HG03095 (cell line): ENCODE measurements around the gene CDY2B.
"Not testable (repeated sequence)": the region's sequence is repeated elsewhere in the genome, so short reads cannot be mapped to it uniquely, and the experiment has no call there.

Source experiments
- ATAC-seq: cut with Tn5 transposase; IDR thresholded peaks from one replicate; pipeline ENCODE4 v1.9.1; 2021; ENCODE audit warnings: moderate library complexity; ENCODE audit not compliant: unreplicated experiment

The CDY2B gene, protein sequence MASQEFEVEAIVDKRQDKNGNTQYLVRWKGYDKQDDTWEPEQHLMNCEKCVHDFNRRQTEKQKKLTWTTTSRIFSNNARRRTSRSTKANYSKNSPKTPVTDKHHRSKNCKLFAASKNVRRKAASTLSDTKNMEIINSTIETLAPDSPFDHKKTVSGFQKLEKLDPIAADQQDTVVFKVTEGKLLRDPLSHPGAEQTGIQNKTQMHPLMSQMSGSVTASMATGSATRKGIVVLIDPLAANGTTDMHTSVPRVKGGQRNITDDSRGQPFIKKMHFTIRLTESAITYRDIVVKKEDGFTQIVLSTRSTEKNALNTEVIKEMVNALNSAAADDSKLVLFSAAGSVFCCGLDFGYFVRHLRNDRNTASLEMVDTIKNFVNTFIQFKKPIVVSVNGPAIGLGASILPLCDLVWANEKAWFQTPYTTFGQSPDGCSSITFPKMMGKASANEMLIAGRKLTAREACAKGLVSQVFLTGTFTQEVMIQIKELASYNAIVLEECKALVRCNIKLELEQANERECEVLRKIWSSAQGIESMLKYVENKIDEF

DNA sequence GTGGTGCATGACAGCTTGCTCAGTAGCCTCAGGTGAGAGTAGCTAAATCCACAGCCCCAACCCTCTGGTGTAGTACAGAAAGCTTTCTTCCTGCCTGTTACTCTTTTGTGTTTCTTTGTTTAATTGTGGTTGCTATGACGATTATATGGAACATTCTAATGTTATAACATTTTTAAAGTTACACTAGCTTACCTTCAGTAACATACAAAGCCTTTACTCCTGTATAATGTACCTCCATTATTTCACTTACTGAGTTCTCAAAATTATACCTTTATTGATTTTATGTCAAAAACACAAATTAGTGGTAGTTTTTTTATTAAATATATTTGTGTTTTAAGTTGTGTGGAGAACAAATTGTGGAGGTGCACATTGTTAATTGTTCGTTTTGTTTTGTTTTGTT is at the start of gene CDY2B:
Gene CDY2B, minus strand, starts transcription at position 101 of the 400 bp plus-strand sequence. CDS start 328 bp downstream, outside the sequence.
- ATAC-seq = not testable (repeated sequence)

DNA sequence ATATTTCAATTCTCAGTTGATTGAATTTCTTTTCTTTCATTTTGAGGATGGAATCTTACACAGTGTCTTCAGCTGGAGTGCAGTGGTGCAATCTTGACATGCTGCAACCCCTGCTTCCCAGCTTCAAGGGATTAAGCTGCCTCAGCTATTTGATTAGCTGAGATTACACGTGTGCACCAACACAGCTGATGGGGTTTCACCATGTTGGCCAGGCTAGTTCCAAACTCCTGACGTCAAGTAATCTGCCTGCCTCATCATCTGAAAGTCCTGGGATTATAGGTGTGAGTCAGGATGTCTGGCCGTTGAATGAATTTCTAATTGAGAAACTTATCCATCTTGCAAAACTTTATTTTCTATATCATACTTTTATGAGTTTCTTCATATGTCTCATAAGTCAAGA is 28.0 kb upstream of the CDY2B start:
- ATAC-seq = not testable (repeated sequence)

DNA sequence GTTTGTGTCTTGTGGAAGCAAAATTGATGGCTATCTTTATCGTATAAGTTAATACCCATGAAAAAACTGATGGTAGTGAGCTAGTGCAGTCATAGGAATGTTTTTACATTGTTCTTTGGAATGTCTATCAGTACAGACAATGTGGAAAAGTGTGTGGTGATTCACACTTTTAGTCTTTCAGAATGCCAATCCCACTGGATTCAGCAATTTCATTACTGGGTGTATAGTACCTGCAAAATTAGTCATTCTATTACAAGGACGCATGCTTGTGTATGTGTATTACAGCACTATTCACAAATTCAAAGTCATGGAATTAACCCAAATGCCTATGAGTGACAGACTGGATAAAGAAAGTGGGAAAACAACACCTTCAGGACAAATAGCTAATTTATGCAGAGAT is 27.3 kb upstream of the CDY2B start:
- not testable (repeated sequence) for ATAC-seq

DNA sequence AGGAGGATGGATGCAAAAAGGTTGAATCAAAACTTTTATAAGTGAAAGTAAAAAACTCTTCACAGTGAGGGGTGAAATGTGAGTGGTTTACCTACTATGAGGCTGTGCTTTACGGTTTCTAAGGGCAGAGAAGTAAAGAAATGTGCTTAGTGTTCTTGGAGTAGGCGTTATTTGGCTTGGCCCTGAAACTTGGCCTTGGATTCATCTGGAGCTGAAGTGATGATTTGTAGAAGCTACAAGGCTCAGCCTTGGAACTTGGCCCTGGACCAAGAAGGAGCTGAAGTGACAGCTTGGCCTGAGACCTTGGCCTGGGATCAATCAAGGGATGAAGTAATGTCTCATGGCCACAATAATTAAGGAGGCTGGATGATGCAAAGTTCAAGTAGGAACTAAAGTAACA is 1.7 kb upstream of the CDY2B start:
- not testable (repeated sequence) for ATAC-seq

DNA sequence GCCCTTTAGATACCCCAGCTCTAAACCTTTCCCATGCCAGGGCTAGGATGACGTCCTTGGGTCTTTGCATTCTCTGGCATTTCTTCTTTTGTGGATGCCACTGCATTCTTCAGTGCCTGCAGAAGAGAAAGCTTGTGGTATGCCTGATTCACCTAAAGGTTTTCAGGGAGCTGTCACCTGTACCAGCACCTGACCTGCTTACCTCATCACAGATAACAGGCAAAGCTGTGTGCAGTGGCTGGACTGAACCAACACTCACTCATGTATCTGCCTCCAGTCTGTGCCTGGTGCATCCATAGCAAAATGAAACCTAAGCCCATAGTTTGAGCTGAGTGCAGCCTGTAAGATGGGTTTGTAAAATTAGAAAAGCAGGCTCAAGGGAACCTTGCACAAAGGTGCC is 3.3 kb downstream of the CDY2B start:
- ATAC-seq = not testable (repeated sequence)

DNA sequence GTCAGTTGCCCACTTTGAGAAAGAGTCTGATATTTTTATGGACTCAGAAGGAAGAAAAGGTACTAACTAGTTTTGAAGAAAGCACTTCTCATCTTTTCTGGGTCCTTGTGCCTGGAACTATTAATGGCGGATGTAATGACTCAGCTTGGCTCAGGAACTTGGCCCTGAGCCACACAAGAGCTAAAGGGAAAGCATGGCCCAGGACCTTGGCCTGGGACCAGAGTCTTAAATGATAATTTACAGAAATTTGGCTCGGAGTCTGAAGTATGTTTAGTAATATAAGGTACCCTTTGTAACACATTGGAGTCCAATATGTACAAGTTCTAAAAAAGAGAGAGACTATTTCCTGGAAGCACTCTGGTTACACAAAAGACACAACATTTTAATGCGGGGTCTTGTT is 4.6 kb downstream of the CDY2B start:
- ATAC-seq = not testable (repeated sequence)

DNA sequence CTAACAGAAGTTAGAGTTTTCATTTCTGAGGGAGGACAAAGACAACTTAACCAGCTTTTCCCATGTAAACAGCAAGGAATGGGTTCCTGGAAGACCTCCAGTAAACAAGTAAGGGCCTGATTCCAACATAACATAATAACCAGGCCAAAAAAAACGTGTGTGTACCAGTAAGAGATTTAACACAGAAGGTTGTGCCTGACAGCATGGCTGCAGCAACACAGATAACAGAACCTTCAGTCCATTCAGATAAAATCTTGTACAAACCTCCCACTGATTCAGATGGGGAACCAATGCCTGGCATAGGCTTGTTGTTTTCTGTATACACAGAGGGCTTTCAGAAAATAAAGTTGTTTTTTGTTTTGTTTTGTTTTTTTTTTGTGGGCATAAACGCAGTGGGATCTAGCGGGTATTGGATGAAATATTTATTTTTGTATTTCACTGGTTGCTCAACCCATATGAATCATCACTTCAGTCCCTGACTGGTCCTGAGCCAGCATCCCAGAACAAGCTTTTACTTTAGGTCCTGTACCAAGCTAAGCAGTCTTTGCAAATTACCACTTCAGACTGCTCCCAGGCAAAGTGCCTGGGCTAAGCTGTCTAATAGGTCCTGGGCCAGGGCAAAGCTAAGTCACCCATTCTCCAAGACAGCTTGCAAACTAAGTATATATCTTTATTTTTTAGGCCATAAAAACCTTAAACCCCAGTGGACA is 8.7 kb downstream of the CDY2B start:
- ATAC-seq = not testable (repeated sequence)

DNA sequence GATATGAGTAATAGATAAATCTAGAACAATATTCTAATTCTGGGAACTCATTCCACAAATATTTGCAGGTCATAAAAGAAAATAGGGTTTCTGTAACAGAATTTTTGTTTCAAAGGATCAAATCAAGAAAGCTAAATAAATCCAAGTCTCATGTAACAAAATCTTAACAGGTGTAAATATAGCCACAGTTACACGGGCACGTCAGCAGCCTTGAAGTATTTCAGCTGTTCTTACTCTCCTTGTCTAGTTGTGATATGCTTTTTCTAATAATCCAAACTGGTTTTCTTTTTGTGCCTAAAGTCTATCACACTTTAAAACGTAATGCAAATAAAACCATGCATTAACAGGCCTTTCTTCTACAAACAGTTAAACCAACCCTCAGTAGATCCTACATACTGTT is 9.3 kb downstream of the CDY2B start:
- ATAC-seq = not testable (repeated sequence)

DNA sequence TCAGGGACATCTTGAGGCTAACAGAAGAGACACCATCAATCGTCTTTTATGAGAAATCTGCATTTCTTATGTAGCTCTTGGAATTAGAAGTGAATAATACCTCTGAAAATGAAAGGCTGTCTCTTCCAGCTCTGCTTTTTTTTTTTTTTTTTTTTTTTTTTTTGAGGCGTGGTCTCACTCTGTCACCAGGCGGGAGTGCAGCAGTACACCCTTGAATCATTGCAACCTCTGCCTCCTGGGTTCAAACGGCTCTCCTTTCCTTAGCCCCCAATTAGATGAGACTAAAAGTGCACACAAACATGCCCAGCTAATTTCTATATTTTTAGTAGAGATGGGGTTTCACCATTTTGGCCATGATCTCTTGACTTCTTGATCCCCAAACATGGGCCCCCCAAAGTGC is 12.2 kb downstream of the CDY2B start:
- ATAC-seq = not testable (repeated sequence)

DNA sequence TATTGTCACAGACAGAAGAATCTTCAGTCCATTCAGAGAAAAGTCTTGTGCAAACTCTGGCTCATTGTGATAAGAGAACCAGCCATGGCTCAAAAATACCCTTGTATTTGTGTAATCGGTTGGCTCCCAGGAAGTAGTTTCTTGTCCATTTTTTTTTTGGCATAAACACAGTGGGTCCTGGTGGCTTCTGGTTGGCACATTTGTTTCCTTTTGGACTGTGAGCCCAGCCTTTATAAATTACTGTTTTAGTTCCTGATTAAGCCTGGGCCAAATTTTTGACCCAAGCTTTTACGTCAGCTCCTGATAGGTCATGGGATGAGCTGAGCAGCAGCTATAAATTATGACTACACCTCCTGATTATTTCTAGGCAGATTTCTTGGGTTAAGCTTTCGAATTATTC is 19.4 kb downstream of the CDY2B start:
- not testable (repeated sequence) for ATAC-seq

DNA sequence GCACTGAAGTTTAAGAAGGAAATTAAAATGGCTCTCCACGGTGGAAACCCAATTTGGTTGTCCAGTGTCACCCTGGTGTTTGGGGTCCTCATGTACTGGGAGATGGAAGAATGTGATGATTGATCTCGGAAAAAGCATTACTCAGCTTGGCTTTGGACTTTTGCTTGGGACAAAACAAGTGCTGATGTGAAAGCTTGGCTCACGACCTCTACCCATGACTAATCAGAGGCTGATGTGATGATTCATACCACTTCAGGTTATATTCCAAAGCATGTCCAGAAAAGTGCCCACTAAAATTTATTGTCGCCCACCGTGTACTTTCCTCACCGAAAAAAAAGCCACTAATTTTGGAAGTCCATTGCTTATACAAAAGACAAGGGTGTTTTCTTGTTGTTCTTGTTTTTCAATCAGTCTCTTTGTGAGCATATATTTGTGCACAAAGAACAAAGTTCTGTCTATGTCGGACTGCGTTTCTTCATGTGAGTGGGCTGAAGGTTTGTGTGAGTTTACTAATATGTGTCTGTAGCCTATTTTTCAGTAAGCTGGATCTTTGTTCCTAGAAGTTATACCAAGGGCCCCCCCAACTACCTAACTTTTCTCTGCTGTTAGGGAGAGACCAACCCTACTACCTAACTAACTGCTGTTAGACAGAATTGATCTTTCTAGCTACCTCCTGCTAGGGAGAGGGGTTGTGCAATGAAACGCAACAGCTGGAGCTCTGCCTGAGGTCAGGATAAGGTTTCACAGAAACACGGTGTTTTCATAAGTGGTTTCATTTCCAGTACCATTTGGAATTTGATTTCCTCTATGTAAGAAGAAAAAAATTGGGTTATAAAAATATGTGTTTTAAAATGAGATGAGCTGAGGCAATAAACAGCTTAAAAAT is 22.8 kb downstream of the CDY2B start:
- ATAC-seq = not testable (repeated sequence)

DNA sequence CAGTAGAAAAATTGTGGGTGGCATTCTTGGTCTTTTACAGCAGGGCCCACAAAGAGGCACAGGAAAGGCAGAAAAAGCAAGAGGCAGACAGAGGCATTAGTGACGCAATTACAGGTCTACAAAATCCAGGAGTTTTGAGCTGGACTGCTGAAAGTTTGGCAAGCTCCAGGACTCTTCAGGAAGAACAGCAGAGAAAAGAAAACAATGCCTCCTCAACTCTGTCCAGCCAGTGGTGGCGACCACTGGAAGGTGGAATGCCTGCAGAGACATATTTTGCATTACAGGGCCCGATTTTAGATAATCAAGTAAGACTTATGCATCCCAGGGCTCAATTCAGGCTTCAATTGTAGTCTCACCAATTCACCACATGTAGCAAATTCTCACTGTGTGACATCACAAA is 23.5 kb downstream of the CDY2B start:
- ATAC-seq = not testable (repeated sequence)

DNA sequence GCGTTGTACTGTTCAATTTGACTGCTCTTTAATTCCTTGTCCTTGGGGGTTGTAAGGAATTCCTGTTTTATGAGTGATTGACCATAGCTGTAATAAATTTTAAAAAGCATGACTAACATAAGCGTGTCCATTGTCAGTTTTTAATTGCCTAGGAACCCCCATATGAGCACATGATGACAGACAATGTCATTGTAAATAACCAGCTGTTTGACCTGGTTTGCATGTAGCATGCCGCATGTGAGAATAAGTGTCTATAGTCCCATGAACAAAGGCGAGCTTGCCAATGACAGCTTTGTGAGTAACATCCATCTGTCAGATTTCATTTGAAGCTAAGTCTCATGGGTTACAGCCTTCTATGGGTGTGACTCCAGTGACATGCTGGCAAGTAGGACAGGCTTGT is 30.9 kb downstream of the CDY2B start:
- not testable (repeated sequence) for ATAC-seq

DNA sequence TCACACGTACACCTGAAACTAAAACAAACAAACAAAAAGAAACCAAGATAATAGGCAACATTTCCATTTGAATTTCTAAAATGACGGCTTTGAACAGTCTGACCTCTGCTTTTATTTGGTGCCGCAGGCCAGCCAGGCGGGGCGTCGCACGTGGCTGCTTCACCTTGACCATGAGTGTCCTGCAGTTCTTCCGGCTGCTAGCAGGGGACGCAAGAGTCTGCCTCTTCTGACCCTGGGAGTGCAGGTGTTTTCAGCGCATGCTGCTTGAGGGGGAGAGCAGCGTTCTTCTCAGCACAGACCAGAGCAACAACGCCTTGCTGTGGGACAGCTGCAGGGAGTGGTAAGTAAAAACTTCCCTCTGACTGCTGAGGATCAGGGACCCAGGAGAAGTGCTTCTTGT is 47.9 kb downstream of the CDY2B start:
- not testable (repeated sequence) for ATAC-seq
